H9 (cell line): Measurements from ENCODE around the gene ERO1B. TPM values are rescaled to one million over a fixed set of nuclear protein-coding genes. Genes with fewer than 3 reads are reported as not detected.

Experiments
- DNase-seq: peaks from one replicate; pipeline ENCODE4 v3.0.0-alpha.2; 2017
- H2AFZ ChIP-seq: one replicate; pipeline ENCODE4 v1.6.1; 2013; ENCODE audit warnings: mild to moderate bottlenecking, low read length, control low read depth, moderate library complexity
- H2AK5ac ChIP-seq: 2 replicates; pipeline ENCODE4 v1.6.1; 2013; ENCODE audit warnings: low read length, control low read depth, mixed read lengths; ENCODE audit not compliant: insufficient read length
- H2BK120ac ChIP-seq: one replicate; pipeline ENCODE4 v1.6.1; 2013; ENCODE audit warnings: low read depth, mild to moderate bottlenecking, low read length, control low read depth, inconsistent platforms; ENCODE audit not compliant: poor library complexity, severe bottlenecking
- H2BK12ac ChIP-seq: 2 replicates; pipeline ENCODE4 v1.6.1; 2013; ENCODE audit warnings: low read length, control low read depth, mixed read lengths, low read depth; ENCODE audit not compliant: insufficient read length
- H2BK15ac ChIP-seq: 2 replicates; pipeline ENCODE4 v1.6.1; 2013; ENCODE audit warnings: low read depth, low read length, control low read depth
- H2BK20ac ChIP-seq: one replicate; pipeline ENCODE4 v1.6.1; 2013; ENCODE audit warnings: low read depth, mild to moderate bottlenecking, low read length, control low read depth, inconsistent platforms; ENCODE audit not compliant: poor library complexity, severe bottlenecking
- H2BK5ac ChIP-seq: 2 replicates; pipeline ENCODE4 v1.6.1; 2013; ENCODE audit warnings: low read length, control low read depth, mixed read lengths; ENCODE audit not compliant: insufficient read length
- H3K14ac ChIP-seq: 2 replicates; pipeline ENCODE4 v1.6.1; 2013; ENCODE audit warnings: low read length, control low read depth; ENCODE audit not compliant: insufficient read depth
- H3K18ac ChIP-seq: 2 replicates; pipeline ENCODE4 v1.6.1; 2013; ENCODE audit warnings: low read depth, mild to moderate bottlenecking, mixed read lengths, low read length, control low read depth; ENCODE audit not compliant: insufficient read length
- H3K23ac ChIP-seq: 2 replicates; pipeline ENCODE4 v1.6.1; 2013; ENCODE audit warnings: low read length, control low read depth, mixed read lengths, low read depth; ENCODE audit not compliant: insufficient read length
- H3K23me2 ChIP-seq: 2 replicates; pipeline ENCODE4 v1.6.1; 2013; ENCODE audit warnings: low read depth, mild to moderate bottlenecking, mixed read lengths, low read length, control low read depth; ENCODE audit not compliant: insufficient read length, poor library complexity, severe bottlenecking
- H3K27ac ChIP-seq: 2 replicates; pipeline ENCODE4 v1.5.1; 2013; ENCODE audit warnings: low read length, control low read depth, mixed read lengths, low read depth; ENCODE audit not compliant: insufficient read length
- H3K27me3 ChIP-seq: 2 replicates; pipeline ENCODE4 v1.6.1; 2013; ENCODE audit warnings: low read length, control low read depth, inconsistent platforms; ENCODE audit not compliant: insufficient read depth
- H3K4ac ChIP-seq: 2 replicates; pipeline ENCODE4 v1.6.1; 2013; ENCODE audit warnings: low read depth, mild to moderate bottlenecking, control low read depth, inconsistent platforms, low read length, moderate library complexity
- H3K4me1 ChIP-seq: 2 replicates; pipeline ENCODE4 v1.6.1; 2013; ENCODE audit warnings: low read length, control low read depth, inconsistent platforms; ENCODE audit not compliant: insufficient read depth
- H3K4me2 ChIP-seq: 2 replicates; pipeline ENCODE4 v1.6.1; 2013; ENCODE audit warnings: low read length, control low read depth, mixed read lengths; ENCODE audit not compliant: insufficient read length, insufficient read depth
- H3K56ac ChIP-seq: 2 replicates; pipeline ENCODE4 v1.6.1; 2013; ENCODE audit warnings: low read depth, mild to moderate bottlenecking, mixed read lengths, low read length, control low read depth; ENCODE audit not compliant: insufficient read length
- H3K79me1 ChIP-seq: 2 replicates; pipeline ENCODE4 v1.6.1; 2013; ENCODE audit warnings: low read depth, mild to moderate bottlenecking, moderate library complexity, low read length, control low read depth, inconsistent platforms; ENCODE audit not compliant: insufficient read depth, poor library complexity, severe bottlenecking
- H3K79me2 ChIP-seq: 2 replicates; pipeline ENCODE4 v1.6.1; 2013; ENCODE audit warnings: low read length, control low read depth, inconsistent platforms; ENCODE audit not compliant: insufficient read depth
- H3K9ac ChIP-seq: 2 replicates; pipeline ENCODE4 v1.6.1; 2013; ENCODE audit warnings: low read length, control low read depth, mixed read lengths; ENCODE audit not compliant: insufficient read length; ENCODE audit errors: extremely low read depth
- H3K9me3 ChIP-seq: one replicate; pipeline ENCODE4 v1.6.1; 2013; ENCODE audit warnings: low read depth, low read length, inconsistent platforms; ENCODE audit not compliant: control insufficient read depth
- H3T11ph ChIP-seq: one replicate; pipeline ENCODE4 v1.6.1; 2013; ENCODE audit warnings: mild to moderate bottlenecking, low read length, control low read depth, inconsistent platforms
- H4K20me1 ChIP-seq: one replicate; pipeline ENCODE4 v1.6.1; 2013; ENCODE audit not compliant: control insufficient read depth, insufficient read length, insufficient read depth
- H4K5ac ChIP-seq: 2 replicates; pipeline ENCODE4 v1.6.1; 2013; ENCODE audit warnings: low read depth, mild to moderate bottlenecking, mixed read lengths, low read length, control low read depth; ENCODE audit not compliant: insufficient read length
- H4K8ac ChIP-seq: replicated peaks from 2 replicates; pipeline ENCODE4 v1.6.1; 2013; ENCODE audit warnings: low read length, control low read depth, mixed read lengths, low read depth; ENCODE audit not compliant: insufficient read length
- H4K91ac ChIP-seq: 2 replicates; pipeline ENCODE4 v1.6.1; 2013; ENCODE audit warnings: low read depth, mild to moderate bottlenecking, moderate library complexity, mixed read lengths, low read length, control low read depth; ENCODE audit not compliant: insufficient read length
- H3K27ac Mint-ChIP-seq, 3 experiments: 2 replicates in 2 of 3; 3 replicates in 1 of 3; pipeline ENCODE4 v1.8.0; 2020 to 2021; ENCODE audit warnings: mixed read lengths in 3 of 3, mild to moderate bottlenecking in 1 of 3, moderate library complexity in 1 of 3
- H3K27me3 Mint-ChIP-seq: 2 replicates; pipeline ENCODE4 v1.8.0; 2021; ENCODE audit warnings: low read depth, mild to moderate bottlenecking, moderate library complexity, mixed read lengths
- H3K36me3 Mint-ChIP-seq, 3 experiments: 2 replicates in 2 of 3; 3 replicates in 1 of 3; pipeline ENCODE4 v1.8.0; 2020 to 2021; ENCODE audit warnings: low read depth in 3 of 3, mixed read lengths in 3 of 3; ENCODE audit not compliant: insufficient read depth in 1 of 3
- H3K4me1 Mint-ChIP-seq, 2 experiments: 2 replicates each; pipeline ENCODE4 v1.8.0; 2020; ENCODE audit warnings: mixed read lengths in 2 of 2
- H3K4me3 Mint-ChIP-seq, 2 experiments: 2 replicates in 1 of 2; 3 replicates in 1 of 2; pipeline ENCODE4 v1.8.0; 2020 to 2021; ENCODE audit warnings: mild to moderate bottlenecking in 2 of 2, mixed read lengths in 2 of 2, moderate library complexity in 1 of 2
- H3K9me3 Mint-ChIP-seq, 2 experiments: 2 replicates in 1 of 2; 3 replicates in 1 of 2; pipeline ENCODE4 v1.8.0; 2020; ENCODE audit warnings: mild to moderate bottlenecking in 2 of 2, mixed read lengths in 2 of 2, moderate library complexity in 1 of 2
- CTCF ChIP-seq: fragments of 200-600 bp; sonication (generic); conservative IDR thresholded peaks from 3 replicates; pipeline ENCODE4 v1.8.0; 2021; ENCODE audit warnings: antibody characterized with exemption, mild to moderate bottlenecking
- total RNA-seq: library from RNA; stranded (reverse); gene quantifications from 2 replicates; pipeline ENCODE4 v1.2.1, GENCODE V29; 2021

The ERO1B gene
- total RNA-seq, 1 experiment from 2014 or later = 1.5 TPM

GRCh38 chr1:236275061-236275460 lies 6.7 kb downstream of the ERO1B start:
- H3K9me3 ChIP-seq = no peaks in the 10 kb centered on the region
- no peaks in the 10 kb centered on the region for H4K20me1 ChIP-seq
- no peak overlapping the region for H2BK15ac ChIP-seq
- no peaks in the 10 kb centered on the region for H3K36me3 Mint-ChIP-seq
- no peaks in the 10 kb centered on the region for H3K9me3 Mint-ChIP-seq
- no peak overlapping the region for H4K8ac ChIP-seq
- H3K4me2 ChIP-seq = no peak overlapping the region
- H4K91ac ChIP-seq = no peak overlapping the region
- H3K27ac ChIP-seq = no peak overlapping the region
- H3K56ac ChIP-seq = no peak overlapping the region
- H2BK120ac ChIP-seq = no peak overlapping the region
- H3K4me1 ChIP-seq = no peaks in the 10 kb centered on the region
- H3K4ac ChIP-seq = no peak overlapping the region
- H3K9ac ChIP-seq = no peak overlapping the region
- H3K27me3 ChIP-seq = no peaks in the 10 kb centered on the region
- H3K79me1 ChIP-seq = no peaks in the 10 kb centered on the region
- no peak overlapping the region for H3K27ac Mint-ChIP-seq
- no peak overlapping the region for H2AK5ac ChIP-seq
- H3K14ac ChIP-seq = no peak overlapping the region
- no peak overlapping the region for H2AFZ ChIP-seq
- H4K5ac ChIP-seq = no peak overlapping the region
- no peak overlapping the region for H2BK12ac ChIP-seq
- H3K18ac ChIP-seq = no peak overlapping the region
- H3K79me2 ChIP-seq = no peaks in the 10 kb centered on the region
- no peak overlapping the region for H3K4me3 Mint-ChIP-seq
- no peaks in the 10 kb centered on the region for H3K4me1 Mint-ChIP-seq
- no peak overlapping the region for H3T11ph ChIP-seq
- H2BK20ac ChIP-seq = no peak overlapping the region
- no peak overlapping the region for H3K23ac ChIP-seq
- no peak for DNase-seq
- no peaks in the 10 kb centered on the region for H3K23me2 ChIP-seq
- peaks cover 2% of the 10 kb centered on the region for H3K27me3 Mint-ChIP-seq
- no peak for TF ChIP-seq CTCF
- H2BK5ac ChIP-seq = no peak overlapping the region
